Measurements from ENCODE around the gene NRP1.

DNA sequence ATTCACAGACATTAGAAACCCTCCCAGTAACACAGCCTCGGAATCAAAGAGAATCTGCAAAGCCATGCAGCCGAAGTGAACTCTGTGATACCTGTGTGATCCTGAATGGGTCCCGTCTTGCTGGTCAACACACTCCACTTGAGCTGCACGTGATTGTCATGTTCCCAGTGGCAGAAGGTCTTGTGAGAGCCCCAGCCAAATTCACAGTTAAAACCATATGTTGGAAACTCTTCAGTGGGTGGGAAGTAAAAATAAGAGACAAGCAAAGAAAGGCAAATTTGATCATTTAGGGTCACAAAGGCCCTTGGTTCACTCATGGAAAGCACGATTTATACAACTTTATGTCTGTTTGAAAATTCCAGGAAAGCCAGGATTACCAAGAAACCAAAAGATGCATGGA is 142.3 kb downstream of the NRP1 start:
- TF ChIP-seq, protein P1, sequence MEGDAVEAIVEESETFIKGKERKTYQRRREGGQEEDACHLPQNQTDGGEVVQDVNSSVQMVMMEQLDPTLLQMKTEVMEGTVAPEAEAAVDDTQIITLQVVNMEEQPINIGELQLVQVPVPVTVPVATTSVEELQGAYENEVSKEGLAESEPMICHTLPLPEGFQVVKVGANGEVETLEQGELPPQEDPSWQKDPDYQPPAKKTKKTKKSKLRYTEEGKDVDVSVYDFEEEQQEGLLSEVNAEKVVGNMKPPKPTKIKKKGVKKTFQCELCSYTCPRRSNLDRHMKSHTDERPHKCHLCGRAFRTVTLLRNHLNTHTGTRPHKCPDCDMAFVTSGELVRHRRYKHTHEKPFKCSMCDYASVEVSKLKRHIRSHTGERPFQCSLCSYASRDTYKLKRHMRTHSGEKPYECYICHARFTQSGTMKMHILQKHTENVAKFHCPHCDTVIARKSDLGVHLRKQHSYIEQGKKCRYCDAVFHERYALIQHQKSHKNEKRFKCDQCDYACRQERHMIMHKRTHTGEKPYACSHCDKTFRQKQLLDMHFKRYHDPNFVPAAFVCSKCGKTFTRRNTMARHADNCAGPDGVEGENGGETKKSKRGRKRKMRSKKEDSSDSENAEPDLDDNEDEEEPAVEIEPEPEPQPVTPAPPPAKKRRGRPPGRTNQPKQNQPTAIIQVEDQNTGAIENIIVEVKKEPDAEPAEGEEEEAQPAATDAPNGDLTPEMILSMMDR (conservative IDR thresholded peaks at IDR 0.05; ENCODE audit: low read depth, low read length) = no peak
- TF ChIP-seq EZH2 (IDR thresholded peaks at IDR 0.05; ENCODE audit: low read length, unreplicated experiment) = no peak
- no peak for TF ChIP-seq EZH2phosphoT487 (IDR thresholded peaks at IDR 0.05; ENCODE audit: borderline replicate concordance, low read length)

Measured in PC-3 (cell line).